ENCODE results near the gene FRMPD2.

The FRMPD2 gene

DNA sequence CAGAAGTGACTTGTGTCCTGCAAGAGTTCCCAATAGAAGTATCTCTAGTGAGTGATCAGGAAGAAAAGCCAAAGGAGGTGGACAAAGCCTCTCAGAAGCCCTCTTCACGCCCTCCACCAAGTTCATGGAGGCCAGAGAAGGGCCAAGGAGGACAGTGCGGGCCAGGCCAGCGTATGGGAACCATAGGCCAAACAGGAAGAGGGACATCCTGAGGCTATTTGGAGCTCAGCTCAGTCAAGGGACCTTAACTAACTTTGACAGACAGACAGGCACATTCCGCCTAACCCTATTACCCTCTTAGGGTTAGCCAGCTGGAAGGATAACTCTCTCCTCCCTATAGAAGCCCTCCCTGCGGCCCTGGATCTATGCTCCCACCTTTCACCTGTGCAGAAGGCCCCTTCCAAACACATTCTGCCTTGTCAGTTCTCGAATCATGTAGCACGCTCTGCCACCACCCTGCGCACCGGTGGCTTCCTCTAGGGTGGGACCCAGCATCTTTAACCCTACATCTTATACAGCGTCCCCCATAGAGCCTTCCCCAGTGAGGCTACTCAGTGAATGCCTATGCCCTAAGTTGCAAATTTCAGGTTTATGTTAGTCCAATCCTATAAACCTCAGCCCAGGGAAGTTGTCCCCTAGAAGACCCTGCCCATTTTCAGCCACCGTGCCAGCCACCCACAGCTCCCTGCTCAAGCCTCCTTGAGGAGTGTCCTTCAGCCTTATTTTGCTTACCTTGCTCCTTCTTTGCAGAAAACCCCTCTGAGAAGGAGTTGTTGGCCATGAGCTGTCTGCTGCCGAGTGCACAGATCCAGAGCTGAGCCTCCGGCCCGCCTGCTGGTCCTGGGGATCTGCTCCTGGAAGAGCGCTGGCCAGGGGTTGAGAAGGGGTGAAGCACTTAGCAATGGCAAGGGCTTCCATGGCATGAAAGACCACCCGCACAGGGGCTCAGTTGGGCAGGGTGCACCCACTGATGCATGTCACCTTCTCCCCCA lies 36.9 kb downstream of the FRMPD2 start:
- H3K27me3 ChIP-seq (ENCODE audit: control insufficient read depth, low read length), result no peaks in the 10 kb centered on the region
- TF ChIP-seq, protein P1, sequence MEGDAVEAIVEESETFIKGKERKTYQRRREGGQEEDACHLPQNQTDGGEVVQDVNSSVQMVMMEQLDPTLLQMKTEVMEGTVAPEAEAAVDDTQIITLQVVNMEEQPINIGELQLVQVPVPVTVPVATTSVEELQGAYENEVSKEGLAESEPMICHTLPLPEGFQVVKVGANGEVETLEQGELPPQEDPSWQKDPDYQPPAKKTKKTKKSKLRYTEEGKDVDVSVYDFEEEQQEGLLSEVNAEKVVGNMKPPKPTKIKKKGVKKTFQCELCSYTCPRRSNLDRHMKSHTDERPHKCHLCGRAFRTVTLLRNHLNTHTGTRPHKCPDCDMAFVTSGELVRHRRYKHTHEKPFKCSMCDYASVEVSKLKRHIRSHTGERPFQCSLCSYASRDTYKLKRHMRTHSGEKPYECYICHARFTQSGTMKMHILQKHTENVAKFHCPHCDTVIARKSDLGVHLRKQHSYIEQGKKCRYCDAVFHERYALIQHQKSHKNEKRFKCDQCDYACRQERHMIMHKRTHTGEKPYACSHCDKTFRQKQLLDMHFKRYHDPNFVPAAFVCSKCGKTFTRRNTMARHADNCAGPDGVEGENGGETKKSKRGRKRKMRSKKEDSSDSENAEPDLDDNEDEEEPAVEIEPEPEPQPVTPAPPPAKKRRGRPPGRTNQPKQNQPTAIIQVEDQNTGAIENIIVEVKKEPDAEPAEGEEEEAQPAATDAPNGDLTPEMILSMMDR (IDR thresholded peaks at IDR 0.05; ENCODE audit: low read depth, low read length, poor library complexity, severe bottlenecking), result no peak
- no peak for TF ChIP-seq EZH2phosphoT487 (IDR thresholded peaks at IDR 0.05; ENCODE audit: borderline replicate concordance, low read length)

DNA sequence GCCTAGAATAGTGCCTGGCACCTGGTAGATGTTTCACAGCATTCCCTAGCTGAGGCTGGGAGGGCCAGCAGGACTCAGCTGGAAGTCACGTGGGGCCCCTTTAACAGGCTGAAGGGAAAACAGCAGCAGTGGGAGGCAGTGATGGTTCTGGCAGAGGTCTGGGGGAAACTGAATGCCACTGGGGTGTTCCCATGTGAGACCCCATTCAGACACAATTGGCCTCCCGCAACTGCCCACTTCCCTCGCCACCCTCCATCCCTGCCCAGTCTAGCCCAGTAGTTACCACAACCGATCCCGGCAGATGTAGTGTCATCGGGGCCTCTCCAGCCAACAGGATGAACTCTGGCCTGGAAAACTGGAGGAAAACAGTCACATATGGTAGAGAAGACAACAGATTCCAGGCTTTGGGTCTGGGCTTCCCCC lies 38.3 kb downstream of the FRMPD2 start:
- no peak overlapping the region for H3K4me3 ChIP-seq (ENCODE audit: low read length)
- no peaks in the 10 kb centered on the region for H3K4me1 ChIP-seq (ENCODE audit: control insufficient read depth, low read length)
- H3K4me2 ChIP-seq (ENCODE audit: low read length), result no peak overlapping the region
- no peaks in the 10 kb centered on the region for H3K9me2 ChIP-seq (replicated peaks; ENCODE audit: control insufficient read depth, low read length)
- no peaks in the 10 kb centered on the region for H3F3A ChIP-seq (ENCODE audit: control insufficient read depth, insufficient read depth)
- H3K79me2 ChIP-seq (ENCODE audit: control insufficient read depth, low read length), result no peaks in the 10 kb centered on the region
- H3K27ac ChIP-seq (ENCODE audit: low read depth, low read length), result no peak overlapping the region
- no peaks in the 10 kb centered on the region for H4K20me1 ChIP-seq (ENCODE audit: control insufficient read depth, insufficient read depth, low read depth, low read length)
- no peaks in the 10 kb centered on the region for H3K36me3 ChIP-seq (ENCODE audit: control insufficient read depth, low read length)
- H3K27me3 ChIP-seq (ENCODE audit: control insufficient read depth, low read length), result peaks cover 7% of the 10 kb centered on the region; the same call in 1 of the 2 replicates
- H3K9me3 ChIP-seq (ENCODE audit: control insufficient read depth, insufficient read depth, low read length), result no peaks in the 10 kb centered on the region
- TF ChIP-seq, protein P1 (IDR thresholded peaks at IDR 0.05; ENCODE audit: low read depth, low read length, poor library complexity, severe bottlenecking), result no peak
- TF ChIP-seq EZH2phosphoT487 (IDR thresholded peaks at IDR 0.05; ENCODE audit: borderline replicate concordance, low read length), result no peak

More for the DNA sequence above, 36.9 kb downstream of the FRMPD2 start:
- Histone ChIP-seq H3K9me2 (replicated peaks; ENCODE audit: control insufficient read depth, low read length) (no peaks in the 10 kb centered on the region), H3K4me3 (ENCODE audit: low read length) (no peak overlapping the region), H3K27ac (ENCODE audit: low read depth, low read length) (no peak overlapping the region), H3K4me2 (ENCODE audit: low read length) (no peak overlapping the region), H4K20me1 (ENCODE audit: control insufficient read depth, insufficient read depth, low read depth, low read length) (no peaks in the 10 kb centered on the region), H3K79me2 (ENCODE audit: control insufficient read depth, low read length) (no peaks in the 10 kb centered on the region), H3K36me3 (ENCODE audit: control insufficient read depth, low read length) (no peaks in the 10 kb centered on the region), H3K9me3 (ENCODE audit: control insufficient read depth, insufficient read depth, low read length) (no peaks in the 10 kb centered on the region), H3K4me1 (ENCODE audit: control insufficient read depth, low read length) (no peaks in the 10 kb centered on the region), H3F3A (ENCODE audit: control insufficient read depth, insufficient read depth) (no peaks in the 10 kb centered on the region)

DNA sequence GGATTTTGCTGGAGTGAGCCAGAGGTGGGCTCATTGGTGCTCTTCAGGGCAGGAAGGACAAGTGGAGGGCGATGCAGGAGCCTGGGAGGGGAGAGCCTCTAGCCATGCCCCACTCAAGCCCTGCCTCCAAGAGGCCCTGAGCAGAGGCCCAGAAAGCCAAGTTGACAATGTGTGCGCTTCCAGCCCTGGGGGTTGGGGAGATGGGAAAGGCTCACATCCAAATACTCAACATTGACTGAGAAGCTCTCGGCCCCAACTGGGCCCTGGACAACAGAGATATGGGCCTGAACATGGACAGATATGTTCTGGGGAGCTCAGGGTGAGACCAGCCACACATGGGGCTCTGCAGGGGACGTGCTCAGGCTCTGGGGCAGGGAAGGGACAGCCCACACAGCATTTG lies 39.0 kb downstream of the FRMPD2 start:
- Histone ChIP-seq H3K79me2 (ENCODE audit: control insufficient read depth, low read length) (no peaks in the 10 kb centered on the region), H3K4me2 (ENCODE audit: low read length) (no peak overlapping the region), H3K36me3 (ENCODE audit: control insufficient read depth, low read length) (no peaks in the 10 kb centered on the region), H3K9me3 (ENCODE audit: control insufficient read depth, insufficient read depth, low read length) (no peaks in the 10 kb centered on the region), H3K27me3 (ENCODE audit: control insufficient read depth, low read length) (peaks cover 11% of the 10 kb centered on the region), H3F3A (ENCODE audit: control insufficient read depth, insufficient read depth) (no peaks in the 10 kb centered on the region), H4K20me1 (ENCODE audit: control insufficient read depth, insufficient read depth, low read depth, low read length) (no peaks in the 10 kb centered on the region), H3K4me1 (ENCODE audit: control insufficient read depth, low read length) (no peaks in the 10 kb centered on the region), H3K27ac (ENCODE audit: low read depth, low read length) (no peak overlapping the region), H3K9me2 (replicated peaks; ENCODE audit: control insufficient read depth, low read length) (no peaks in the 10 kb centered on the region), H3K4me3 (ENCODE audit: low read length) (no peak overlapping the region)
- TF ChIP-seq, protein P1 (IDR thresholded peaks at IDR 0.05; ENCODE audit: low read depth, low read length, poor library complexity, severe bottlenecking), result no peak
- TF ChIP-seq EZH2phosphoT487 (IDR thresholded peaks at IDR 0.05; ENCODE audit: borderline replicate concordance, low read length), result no peak

All from DOHH2 (cell line).